GM15510 (cell line): ENCODE measurements around the gene LIPK.

ENCODE experiments used
- POLR2A ChIP-seq: IDR thresholded peaks from 3 replicates; pipeline ENCODE4 v1.6.1; 2011; ENCODE audit warnings: borderline replicate concordance; ENCODE audit not compliant: insufficient read length; ENCODE audit errors: extremely low read depth

LIPK gene

DNA sequence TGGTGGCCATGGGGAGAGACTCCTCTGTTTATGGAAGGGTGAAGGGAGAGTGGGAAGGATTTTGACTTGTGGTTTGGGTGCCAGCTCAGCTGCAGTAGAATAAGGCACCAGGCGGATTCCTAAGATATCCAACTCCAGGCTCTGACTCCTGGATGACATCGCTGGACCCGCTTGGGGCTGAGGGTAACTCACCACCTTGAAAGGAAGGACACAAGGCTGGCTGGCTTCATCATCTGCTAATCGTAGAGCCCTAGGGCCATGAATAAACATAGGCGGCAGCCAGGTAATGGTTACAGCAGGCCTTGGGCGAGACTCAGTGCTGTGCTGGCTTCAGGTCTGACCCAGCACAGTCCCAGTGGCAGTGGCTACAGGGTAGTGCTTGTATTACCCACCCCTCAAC is 16.7 kb upstream of the LIPK start:
- no peak for TF ChIP-seq POLR2A

- no peak for TF ChIP-seq POLR2A
Measured at GRCh38 chr10:88693392-88694020, 12.5 kb upstream of the LIPK start.

- no peak for TF ChIP-seq POLR2A
Measured at GRCh38 chr10:88702848-88703597, 3.0 kb upstream of the LIPK start.

GRCh38 chr10:88707429-88708155 is 1.5 kb downstream of the LIPK start:
- no peak for TF ChIP-seq POLR2A

- no peak for TF ChIP-seq POLR2A
Measured at GRCh38 chr10:88715517-88715916, 9.5 kb downstream of the LIPK start.

DNA sequence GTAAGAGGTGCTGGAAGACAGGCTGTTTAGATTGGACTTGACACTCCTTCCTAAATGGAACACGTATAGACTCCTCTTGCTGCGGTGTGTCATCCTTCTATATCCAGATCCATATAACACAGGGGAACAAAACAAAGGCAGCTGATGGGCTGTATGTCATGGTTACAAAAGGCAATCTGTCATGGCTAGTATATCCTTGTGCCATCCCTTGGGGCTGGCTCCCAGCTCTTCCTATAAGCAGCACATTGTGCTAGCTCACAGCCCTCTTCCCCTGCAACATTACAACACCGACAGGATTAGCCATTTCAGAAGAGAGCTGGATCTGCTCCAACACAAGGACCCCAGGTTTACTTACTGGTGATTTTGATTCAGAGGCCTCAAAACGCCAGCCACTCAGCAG is 15.3 kb downstream of the LIPK start:
- no peak for TF ChIP-seq POLR2A

GRCh38 chr10:88725798-88726197 is 19.7 kb downstream of the LIPK start:
- TF ChIP-seq POLR2A, result no peak

GRCh38 chr10:88728107-88728763 is 22.2 kb downstream of the LIPK start:
- no peak for TF ChIP-seq POLR2A

DNA sequence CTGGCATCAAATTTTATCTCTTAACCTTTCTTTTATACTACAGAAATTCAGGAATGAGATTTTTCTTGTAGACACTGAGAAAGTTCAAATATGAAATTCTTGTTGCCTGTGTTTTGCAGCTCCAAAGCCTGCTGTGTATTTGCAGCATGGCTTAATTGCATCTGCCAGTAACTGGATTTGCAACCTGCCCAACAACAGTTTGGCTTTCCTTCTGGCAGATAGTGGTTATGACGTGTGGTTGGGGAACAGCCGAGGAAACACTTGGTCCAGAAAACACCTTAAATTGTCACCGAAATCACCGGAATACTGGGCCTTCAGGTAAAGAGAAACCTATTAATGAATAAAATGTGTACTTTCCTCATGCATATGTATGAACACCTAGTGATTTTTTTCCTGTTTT is 24.8 kb downstream of the LIPK start:
- no peak for TF ChIP-seq POLR2A

DNA sequence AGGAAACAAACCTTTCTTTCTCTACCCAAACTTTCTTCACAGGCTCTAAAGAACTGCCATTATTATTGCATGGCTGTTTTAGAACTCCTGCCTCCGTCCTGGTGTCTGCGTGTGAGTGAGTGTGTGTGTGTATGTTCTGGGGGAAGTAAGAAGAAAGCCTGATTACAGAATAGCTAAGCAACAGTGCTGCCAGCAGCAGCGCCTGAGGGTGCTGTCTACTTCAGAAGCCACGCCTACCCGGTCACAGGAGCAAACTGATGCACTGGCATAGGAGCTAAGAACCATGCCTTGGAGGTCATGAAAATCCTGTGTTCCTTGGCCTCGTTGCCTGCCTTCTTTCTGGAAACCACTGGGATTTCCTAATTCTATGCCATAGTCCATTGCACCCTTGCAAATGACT is 25.2 kb downstream of the LIPK start:
- no peak for TF ChIP-seq POLR2A

GRCh38 chr10:88733215-88733614 is 27.2 kb downstream of the LIPK start:
- TF ChIP-seq POLR2A, result no peak

DNA sequence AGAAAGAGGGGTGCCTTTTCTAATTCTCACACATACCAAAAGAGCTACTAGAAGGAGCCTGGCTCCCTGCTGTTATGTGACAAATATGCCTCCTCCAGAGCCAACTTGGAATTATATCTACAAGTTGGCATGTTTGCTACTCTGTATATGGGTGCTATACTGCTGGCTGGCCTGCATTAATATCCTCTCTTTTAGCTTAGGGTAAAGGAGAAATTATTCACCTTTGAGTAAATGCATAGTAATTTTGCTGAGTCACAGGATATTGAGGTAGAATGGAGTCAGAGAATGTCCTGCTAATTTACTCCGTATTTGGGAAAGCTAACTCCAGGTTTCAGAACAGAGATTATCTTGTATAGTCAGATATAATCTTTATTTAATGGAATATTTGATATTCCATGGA is 29.6 kb downstream of the LIPK start:
- no peak for TF ChIP-seq POLR2A

DNA sequence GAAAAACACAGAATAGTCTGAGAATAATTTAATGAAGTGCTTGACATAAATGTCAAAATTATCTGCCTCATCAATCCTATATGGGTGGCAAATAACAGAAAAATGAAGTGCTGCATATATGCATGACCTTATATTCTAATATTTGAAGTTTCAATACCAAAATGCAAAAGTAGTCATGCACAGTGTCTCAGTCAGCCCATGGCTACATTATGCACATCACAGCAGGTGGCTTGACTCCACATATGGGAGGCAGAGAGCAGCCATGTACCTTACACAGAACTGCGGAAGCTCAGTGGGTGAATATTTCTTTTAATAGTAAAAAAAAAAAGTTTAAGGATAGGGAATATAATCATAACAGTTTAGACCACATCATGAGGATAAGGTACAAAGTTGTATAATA is 36.4 kb downstream of the LIPK start:
- no peak for TF ChIP-seq POLR2A

- TF ChIP-seq POLR2A, result no peak
Measured at GRCh38 chr10:88744002-88744401, 38.0 kb downstream of the LIPK start.

DNA sequence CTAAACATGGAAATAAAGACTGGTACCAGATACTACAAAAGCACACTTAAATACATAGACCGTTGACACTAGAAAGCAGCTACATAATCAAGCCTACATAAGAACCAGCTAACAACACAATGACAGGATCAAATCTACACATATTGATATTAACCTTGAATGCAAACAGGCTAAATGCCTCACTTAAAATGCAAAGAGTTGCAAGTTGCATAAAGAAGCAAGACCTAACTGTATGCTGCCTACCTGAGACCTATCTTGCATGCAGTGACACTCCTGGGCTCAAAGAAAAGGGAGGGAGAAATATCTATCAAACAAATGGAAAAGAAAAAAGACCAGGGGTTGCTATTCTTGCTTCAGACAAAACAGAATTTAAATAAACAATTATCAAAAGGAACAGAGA is 39.6 kb downstream of the LIPK start:
- TF ChIP-seq POLR2A, result no peak

DNA sequence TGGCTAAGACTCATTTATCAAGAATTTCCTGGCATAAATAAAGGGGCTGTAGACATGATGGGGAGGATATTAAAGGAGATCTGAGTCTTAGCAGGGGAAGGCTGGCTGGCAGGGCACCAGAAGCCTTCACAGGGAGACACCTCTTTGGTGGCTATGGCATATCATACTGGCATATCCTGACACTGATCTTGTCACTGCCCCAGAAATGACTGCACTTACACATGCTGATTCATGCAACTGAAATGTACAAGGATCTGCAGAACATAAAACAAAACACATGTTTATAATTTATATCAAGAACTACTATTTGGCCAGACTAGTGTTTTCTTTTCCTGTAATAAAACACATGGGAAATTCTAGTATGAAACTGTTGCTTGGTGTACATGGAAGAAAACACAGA is 48.2 kb downstream of the LIPK start:
- no peak for TF ChIP-seq POLR2A

DNA sequence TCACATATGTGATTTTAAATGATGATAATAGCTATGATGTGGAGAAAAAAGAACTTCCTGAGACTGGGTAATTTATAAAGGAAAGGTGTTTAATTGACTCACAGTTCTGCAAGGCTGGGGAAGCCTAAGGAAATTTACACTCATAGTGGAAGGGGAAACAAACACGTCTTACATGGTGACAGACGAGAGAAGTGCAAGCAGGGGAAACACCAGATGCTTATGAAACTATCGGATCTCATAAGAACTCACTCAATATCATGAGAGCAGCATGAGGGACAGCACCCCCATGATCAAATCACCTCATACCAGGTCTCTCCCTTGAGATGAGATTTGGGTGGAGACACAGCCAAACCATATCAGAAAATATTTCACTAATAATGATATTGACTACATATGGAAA is 49.7 kb downstream of the LIPK start:
- TF ChIP-seq POLR2A, result no peak
